Fibroblast of skin of scalp (primary cell): ENCODE measurements around the gene TRIM37. TPM values are rescaled to one million over a fixed set of nuclear protein-coding genes. Genes with fewer than 3 reads are reported as not detected.
A peak's percentile ranks its signal among the peaks of the same experiment; 100 is the strongest.
"Not testable (repeated sequence)": the region's sequence is repeated elsewhere in the genome, so short reads cannot be mapped to it uniquely, and the experiment has no call there.

Experiments used
- DNase-seq: peaks from one replicate; pipeline ENCODE4 v3.0.0-alpha.2; 2013
- polyA plus RNA-seq, 2 experiments: library from polyadenylated mRNA; unstranded; fragments of 120-200 nt; gene quantifications; one replicate each; pipeline ENCODE4 v1.2.1, GENCODE V29; 2013; ENCODE audit not compliant: insufficient read length in 2 of 2

TRIM37 gene
- polyA plus RNA-seq (2013, experiment 1 of 2; ENCODE audit: insufficient read length): 24.9 TPM
- polyA plus RNA-seq (2013, experiment 2 of 2; ENCODE audit: insufficient read length): 29.2 TPM

- peak; percentile 98 for DNase-seq
Measured at GRCh38 chr17:59106463-59107305, at the start of gene TRIM37. TSS of gene TRIM37 (minus strand) at chr17:59106880. CDS start at chr17:59106461, 419 bp downstream.

DNA sequence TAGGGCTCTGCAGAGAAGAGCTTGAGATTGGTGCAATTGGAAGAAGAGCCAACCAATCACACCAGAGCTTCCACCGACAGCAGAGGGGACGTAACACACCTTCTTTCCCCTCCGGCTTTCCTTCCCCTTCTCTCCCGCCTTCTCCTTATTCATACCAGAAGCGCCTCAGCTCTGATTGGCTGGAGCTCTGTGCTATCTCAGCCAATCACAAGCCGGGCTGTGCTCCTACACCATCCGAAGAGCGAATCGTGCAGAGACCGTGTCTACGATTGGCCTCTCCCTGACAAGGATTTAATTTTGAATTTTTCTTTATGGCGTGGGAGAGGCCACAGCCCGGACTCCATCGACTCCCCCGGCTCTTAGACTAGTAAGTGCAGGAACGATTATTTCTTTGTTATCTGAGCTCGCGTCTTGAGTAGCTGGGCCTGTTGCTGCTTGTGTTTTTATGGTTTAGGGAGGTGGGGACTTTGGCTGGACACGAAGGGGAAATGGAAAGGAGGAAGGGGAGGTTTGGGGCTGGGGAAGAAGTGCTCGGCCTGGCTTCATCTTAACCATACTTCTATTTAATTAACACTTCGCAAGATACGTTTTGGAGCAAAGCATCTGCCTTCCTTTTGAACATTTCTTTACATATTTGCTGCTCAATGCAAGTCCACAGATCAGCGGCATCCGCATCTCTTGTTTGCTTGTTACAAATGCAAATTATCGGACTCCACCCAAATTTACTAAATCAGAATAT is 48.9 kb upstream of the TRIM37 start, which contains the start of gene PRR11:
Gene PRR11 (plus strand): TSS at position 308 of the 739 bp plus-strand sequence. CDS start 14,007 bp downstream, outside the sequence.
- peak; percentile 100 for DNase-seq

DNA sequence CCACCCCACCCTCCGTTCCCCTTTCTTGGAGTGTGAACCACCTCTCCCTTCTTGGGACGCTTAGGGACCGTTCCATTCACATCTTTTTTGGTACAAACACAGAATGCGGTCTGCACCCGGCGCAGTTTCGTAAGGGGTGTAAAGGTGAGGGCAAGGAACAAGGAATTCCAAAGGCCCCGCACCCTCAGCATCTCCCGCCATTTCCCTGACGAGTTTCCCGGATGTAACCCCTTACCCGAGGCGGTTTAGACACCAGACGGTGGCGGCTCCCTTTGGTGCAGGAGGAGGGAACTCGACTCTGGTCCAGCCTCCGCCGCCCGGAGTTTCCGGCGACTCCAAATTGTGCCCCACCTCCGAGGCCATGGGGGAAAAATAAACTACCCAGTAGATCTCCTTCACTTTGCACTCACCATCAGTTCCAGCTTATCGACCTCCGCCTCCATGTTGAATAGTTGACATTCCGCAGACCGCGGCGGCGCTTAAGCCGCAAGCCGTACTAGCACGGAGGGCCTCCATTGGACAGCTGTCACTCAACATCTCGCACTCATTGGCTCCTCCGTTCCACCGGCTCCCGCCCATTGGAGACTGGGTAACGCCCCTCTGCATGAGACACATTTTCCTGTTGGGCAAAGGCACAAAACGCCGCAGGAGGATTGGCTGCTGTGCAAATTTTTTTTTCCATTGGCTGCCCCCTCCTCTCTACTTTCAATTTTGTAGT is 48.2 kb upstream of the TRIM37 start, which contains the start of gene SKA2:
Gene SKA2 (minus strand): TSS at position 466 of the 718 bp plus-strand sequence. CDS start 23 bp downstream, at position 443.
- DNase-seq: no peak

DNA sequence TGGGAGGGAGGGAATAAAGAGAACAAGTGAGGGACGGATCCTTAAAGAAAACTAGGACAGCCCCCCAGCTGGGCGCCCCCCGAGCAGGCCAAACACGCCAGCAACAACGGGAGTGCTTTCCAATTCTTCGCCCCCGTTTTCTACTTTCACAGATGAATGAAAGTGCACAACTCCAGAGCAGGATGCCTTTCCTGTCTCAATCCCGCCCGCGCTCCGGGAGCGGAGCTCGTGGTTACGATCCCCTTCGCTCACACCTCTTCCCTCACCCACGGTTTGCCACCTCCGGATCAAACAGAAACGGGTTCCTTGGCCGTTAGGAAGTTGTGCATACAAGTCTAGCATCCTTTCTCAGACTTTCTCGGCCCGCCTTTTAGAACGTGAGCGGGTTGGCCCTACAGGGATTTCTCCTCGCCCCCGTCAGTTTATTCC is 47.6 kb upstream of the TRIM37 start:
- DNase-seq: no peak

GRCh38 chr17:59152925-59153324 is 46.2 kb upstream of the TRIM37 start:
- no peak for DNase-seq

DNA sequence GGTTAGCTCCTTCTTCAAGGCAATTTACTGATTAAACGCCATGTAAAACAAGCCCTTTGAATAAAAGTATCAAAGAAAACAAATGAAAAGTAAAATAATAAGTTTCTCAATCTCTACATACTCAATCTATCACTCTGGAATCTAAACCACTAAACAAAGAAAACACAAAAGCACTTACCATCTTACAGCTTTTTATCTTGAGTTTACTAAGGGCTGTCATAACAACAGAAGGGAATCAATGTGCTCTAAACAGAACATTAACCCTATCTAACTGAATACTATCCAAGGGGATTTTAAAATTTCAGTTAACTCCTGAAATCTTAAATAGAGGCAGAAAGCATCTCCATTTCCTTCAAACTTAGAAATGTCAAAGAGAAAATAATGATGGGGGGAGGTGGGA is 44.9 kb upstream of the TRIM37 start:
- DNase-seq: no peak

DNA sequence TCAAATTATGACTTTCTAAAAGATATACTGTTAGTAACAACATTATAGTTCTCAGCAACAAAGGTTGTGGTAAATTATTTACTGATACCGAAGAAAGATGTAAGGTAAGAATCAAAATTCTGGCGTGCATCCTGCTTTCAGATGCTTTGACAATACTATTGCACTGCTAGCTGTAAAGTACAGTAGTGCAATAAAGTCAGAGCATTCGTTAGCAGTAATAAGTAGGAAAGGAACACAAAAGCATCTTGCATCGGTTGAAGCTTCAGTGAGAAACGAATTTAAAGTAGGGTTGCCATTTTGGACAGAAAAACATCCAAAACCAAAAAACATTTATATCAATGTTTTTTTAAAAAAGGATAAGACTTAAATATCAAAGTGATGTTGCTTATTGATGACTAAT is 44.3 kb upstream of the TRIM37 start:
- DNase-seq: no peak

DNA sequence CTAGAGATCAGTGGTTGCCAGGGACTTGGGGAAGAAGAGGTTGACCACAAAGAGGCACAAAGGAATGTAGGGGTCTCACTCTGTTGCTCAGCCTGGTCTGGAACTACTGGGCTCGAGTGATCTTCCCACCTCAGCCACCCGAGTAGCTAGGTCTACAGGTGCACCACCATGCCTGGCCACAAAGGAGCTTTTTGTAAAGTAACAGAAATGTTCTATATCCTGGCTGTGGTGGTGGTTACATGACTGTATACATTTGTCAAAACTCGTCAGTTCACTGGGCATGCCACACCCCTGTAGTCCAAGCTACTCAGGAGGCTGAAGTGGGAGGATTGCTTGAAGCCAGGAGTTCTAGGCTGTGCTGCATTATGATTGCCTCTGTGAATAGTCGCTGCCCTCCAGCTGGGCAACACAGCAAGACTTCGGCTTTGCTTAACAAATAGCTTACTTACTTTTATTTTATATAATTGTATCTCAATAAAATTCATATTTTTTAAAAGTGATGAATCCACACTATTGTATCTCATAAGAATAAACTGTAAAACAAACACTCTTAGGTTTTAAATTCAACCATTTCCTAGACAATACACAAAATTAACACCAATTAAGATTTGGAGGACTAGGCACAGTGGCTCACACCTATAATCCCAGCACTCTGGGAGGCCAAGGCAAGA is 43.3 kb upstream of the TRIM37 start:
- DNase-seq: no peak

GRCh38 chr17:59149051-59149450 is 42.4 kb upstream of the TRIM37 start:
- peak; percentile 69 for DNase-seq

GRCh38 chr17:59145571-59146096 is 39.0 kb upstream of the TRIM37 start:
- no peak for DNase-seq

DNA sequence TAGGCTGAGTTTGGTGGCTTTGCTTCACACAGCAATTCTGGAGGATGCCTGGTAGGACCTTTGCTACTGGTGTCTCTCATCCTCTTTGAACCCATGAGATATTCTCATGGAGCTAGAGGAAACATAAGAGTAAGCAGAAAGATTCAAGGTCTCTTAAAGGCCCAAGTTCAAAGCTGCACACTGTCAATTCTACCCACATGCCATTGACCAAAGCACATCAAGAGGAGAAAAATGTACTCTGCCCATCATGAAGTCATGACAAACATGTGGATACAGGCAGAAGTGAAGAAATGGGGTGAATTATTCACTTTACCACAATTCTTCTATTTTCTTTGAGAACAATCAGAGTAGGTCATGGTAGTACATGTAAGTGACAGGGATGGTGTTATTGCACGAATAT is 35.2 kb upstream of the TRIM37 start:
- no peak for DNase-seq

GRCh38 chr17:59139939-59140338 is 33.3 kb upstream of the TRIM37 start:
- DNase-seq: no peak

DNA sequence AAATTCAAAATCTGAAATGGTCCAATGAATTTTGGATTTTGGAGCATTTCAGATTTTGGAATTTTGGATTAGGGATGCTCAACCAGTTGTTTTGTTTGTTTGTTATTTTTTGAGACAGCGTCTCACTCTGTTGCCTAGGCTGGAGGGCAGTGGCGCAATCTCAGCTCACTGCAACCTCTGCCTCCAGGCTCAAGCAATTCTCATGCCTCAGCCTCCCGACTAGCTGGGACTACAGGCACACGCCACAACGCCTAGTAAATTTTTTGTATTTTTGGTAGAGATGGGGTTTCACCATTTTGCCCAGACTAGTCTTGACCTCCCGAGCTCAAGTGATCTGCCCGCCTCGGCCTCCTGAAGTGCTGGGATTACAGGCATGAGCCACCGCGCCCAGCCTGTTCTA is 31.7 kb upstream of the TRIM37 start:
- not testable (repeated sequence) for DNase-seq

GRCh38 chr17:59131131-59131530 is 24.5 kb upstream of the TRIM37 start:
- no peak for DNase-seq

GRCh38 chr17:59129814-59130213 is 23.1 kb upstream of the TRIM37 start:
- no peak for DNase-seq

DNA sequence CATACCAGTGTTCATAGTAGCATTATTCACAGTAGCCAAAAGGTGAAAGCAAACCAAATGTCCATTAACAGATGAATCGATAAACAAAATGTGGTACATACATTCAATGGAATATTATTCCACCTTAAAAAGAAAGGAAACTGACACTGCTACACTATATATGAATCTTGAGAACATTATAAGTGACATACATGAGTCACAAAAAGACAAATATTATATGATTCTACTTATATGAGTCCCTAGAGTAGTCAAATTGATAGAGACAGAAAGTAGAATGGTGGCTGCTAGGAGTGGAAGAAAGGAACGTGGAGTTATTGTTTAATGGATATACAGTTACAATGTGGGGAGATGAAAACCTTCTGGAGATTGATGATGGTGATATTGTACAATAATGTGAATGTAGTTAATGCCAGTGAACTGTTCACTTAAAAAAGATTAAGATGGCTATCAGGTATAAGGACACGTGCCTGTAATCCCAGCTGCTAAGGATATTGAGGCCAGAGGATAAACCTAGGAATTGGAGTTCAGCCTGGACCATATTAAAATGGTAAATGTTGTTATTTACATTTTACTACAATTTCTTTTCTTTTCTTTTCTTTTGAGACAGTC is 20.2 kb upstream of the TRIM37 start:
- DNase-seq: no peak

DNA sequence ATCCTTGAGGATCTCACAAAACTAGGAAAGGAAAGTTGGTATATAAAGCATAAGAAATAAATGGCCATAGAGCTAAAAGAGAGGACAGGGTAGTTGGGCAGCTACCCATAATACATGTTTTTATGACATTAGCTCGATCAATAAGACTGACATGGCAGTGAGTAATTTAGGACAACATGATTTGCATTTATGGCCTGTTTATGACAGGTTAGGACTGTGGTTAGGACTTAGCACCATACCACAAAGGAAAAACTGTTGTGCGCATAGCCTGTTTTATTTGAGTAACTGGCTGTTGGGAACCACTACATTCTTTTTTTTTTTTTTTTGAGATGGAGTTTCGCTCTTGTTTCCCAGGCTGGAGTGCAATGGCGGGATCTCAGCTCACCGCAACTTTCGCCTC is 18.0 kb upstream of the TRIM37 start:
- DNase-seq: no peak

DNA sequence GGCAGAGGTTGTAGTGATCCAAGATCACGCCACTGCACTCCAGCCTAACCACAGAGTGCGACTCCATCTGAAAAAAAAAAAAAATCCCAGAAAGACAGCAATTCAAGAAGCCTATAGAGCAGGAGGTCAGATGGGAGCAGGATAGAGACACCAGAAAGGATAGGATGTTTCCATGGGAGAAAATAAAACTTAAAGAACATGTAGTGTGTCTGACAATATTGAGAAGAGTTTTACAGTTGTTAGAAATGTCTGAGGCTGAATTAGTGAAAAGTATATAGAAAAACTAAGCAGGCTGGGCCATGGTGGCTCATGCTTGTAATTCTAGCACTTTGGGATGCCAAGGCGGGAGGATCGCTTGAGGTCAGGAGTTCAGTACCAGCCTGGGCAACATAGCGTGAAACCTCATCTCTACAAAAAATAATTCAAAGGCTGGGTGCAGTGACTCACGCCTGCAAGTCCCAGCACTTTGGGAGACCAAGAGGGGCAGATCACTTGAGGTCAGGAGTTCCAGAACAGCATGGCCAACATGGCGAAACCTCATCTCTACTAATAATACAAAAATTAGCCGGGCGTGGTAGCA is 15.3 kb upstream of the TRIM37 start:
- DNase-seq: no peak

- DNase-seq: no peak
Measured at GRCh38 chr17:59115474-59115873, 8.8 kb upstream of the TRIM37 start.

DNA sequence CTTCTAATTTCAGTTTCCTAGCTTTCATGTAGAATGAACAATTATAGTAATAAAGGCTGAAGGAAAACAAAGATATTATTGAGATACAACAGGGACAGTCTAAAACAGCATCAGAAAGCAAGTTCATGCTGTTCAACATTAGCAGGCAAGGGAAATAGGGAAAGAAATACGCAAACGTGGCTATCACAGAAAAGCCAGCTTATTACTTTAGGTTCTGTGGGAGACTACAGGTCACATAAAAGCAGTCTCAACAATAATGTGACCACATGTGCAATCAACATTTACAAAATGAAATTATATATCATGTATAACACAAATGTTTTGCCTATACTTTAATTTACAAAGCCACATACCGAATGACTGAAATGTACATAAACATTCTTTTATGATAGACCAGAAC is 4.9 kb upstream of the TRIM37 start:
- no peak for DNase-seq

DNA sequence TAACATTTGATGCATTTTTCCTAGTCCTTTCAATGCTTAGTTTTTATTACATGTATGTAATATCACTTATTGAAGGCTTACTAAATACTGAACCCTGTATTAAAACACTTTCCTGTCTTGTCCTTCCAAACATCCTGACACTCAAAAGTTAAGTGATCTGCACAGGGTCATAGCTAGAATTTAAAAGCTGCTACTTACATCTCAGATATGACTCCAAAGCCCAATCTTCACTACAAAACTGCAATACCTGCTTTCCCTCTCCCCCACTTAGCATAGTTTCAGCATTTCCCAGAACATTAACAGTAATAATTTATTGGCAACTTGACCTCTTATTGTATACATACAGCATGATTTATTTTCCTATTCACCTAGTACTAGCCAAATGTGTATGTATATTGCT is 4.3 kb upstream of the TRIM37 start:
- no peak for DNase-seq
